Effector memory CD4-positive, alpha-beta T cell (primary cell): ENCODE measurements around the gene PLAGL1.

Experiments
- DNase-seq, 3 donors: peaks; one replicate each; pipeline ENCODE4 v3.0.0-alpha.2; 2020
- H3K27ac ChIP-seq: 2 replicates; pipeline ENCODE4 v1.7.0; 2013; ENCODE audit warnings: mild to moderate bottlenecking, low read length, moderate library complexity; ENCODE audit not compliant: insufficient read depth, poor library complexity, severe bottlenecking
- H3K27me3 ChIP-seq: replicated peaks from 2 replicates; pipeline ENCODE4 v1.7.0; 2013; ENCODE audit warnings: mild to moderate bottlenecking, low read length; ENCODE audit not compliant: insufficient read depth, control insufficient read depth, poor library complexity, severe bottlenecking
- H3K36me3 ChIP-seq: 2 replicates; pipeline ENCODE4 v1.7.0; 2013; ENCODE audit warnings: mild to moderate bottlenecking, low read length, moderate library complexity; ENCODE audit not compliant: control insufficient read depth, insufficient read depth
- H3K4me1 ChIP-seq: 2 replicates; pipeline ENCODE4 v1.7.0; 2013; ENCODE audit warnings: low read length, mild to moderate bottlenecking; ENCODE audit not compliant: control insufficient read depth, insufficient read depth, poor library complexity, severe bottlenecking
- H3K4me3 ChIP-seq: 2 replicates; pipeline ENCODE4 v1.7.0; 2013; ENCODE audit warnings: low read length, low read depth, mild to moderate bottlenecking; ENCODE audit not compliant: insufficient read depth, poor library complexity, severe bottlenecking
- H3K9me3 ChIP-seq: 2 replicates; pipeline ENCODE4 v1.7.0; 2013; ENCODE audit warnings: mild to moderate bottlenecking, low read length, moderate library complexity; ENCODE audit not compliant: control insufficient read depth

The PLAGL1 gene

DNA sequence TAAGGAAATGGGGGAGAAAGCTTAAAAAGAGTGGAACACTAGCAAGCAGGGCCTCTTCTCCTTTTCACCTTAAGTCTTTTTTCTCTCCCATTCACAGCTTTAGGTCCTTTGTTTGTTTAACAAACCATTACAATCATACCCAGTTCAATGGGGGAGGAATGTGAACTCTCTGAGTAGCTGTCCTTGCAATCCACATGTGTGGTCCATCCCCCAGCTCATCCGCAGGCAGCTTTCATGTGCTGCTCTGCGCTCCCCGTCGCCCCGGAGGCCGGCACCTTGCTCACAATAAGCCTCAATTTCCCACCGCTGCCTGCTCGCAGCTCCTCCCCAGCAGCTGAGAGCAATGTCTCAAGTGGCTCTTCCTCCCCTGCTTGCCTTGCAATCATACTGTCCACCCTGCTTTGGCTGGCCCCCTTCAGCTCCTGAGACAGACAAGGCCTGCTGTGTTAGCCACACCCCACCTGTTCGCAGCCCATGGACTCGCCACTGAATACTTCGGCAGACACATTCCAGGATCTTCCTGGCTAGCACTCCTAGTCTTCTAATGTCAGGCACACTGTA, 49.1 kb downstream of the PLAGL1 start:
- Histone ChIP-seq H3K4me1 (no peaks in the 10 kb centered on the region), H3K9me3 (no peaks in the 10 kb centered on the region), H3K27ac (no peak overlapping the region), H3K4me3 (no peak overlapping the region), H3K36me3 (no peaks in the 10 kb centered on the region), H3K27me3 (no peaks in the 10 kb centered on the region)
- DNase-seq = no peak

DNA sequence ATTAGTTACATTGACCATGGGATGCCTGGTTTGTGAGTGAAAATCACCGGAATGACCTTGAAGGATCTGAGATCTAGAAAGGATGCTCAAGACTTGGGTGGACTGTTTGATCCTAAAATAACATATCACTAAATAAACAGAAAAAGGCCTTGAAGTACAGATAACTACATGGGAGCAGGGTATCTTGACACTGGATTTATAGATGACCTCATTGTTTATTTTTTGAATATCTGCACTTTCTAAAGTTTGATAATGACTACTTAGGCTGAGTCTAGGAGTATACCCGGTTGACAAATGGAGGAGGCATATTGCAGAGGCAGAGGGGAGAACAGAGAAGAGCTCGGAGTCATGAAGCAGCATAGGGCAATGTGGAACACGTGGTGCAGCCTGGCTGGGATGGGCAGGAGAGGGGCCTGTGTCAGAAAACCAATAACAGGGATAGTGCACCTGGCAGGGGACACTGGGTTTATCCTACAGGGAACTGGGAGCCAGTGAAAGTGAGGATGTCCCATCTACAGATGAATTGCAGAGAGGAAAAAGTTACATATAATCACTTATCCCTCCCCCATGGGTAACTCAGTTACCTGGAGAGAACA, 50.3 kb downstream of the PLAGL1 start:
- Histone ChIP-seq H3K4me3 (no peak overlapping the region), H3K27ac (no peak overlapping the region), H3K4me1 (no peaks in the 10 kb centered on the region), H3K36me3 (no peaks in the 10 kb centered on the region), H3K9me3 (no peaks in the 10 kb centered on the region), H3K27me3 (no peaks in the 10 kb centered on the region)
- DNase-seq = no peak

- Histone ChIP-seq H3K4me3 (no peak overlapping the region), H3K9me3 (no peaks in the 10 kb centered on the region), H3K27ac (no peak overlapping the region), H3K4me1 (no peaks in the 10 kb centered on the region), H3K27me3 (no peaks in the 10 kb centered on the region), H3K36me3 (no peaks in the 10 kb centered on the region)
- DNase-seq = no peak
Observed at GRCh38 chr6:143955971-143956370, 52.1 kb downstream of the PLAGL1 start.

- Histone ChIP-seq H3K4me1 (no peaks in the 10 kb centered on the region), H3K9me3 (no peaks in the 10 kb centered on the region), H3K4me3 (no peak overlapping the region), H3K36me3 (no peaks in the 10 kb centered on the region), H3K27me3 (no peaks in the 10 kb centered on the region), H3K27ac (no peak overlapping the region)
- DNase-seq = no peak
Observed at GRCh38 chr6:143953922-143954321, 54.1 kb downstream of the PLAGL1 start.

- Histone ChIP-seq H3K36me3 (no peaks in the 10 kb centered on the region), H3K27me3 (no peaks in the 10 kb centered on the region), H3K9me3 (no peaks in the 10 kb centered on the region), H3K4me1 (no peaks in the 10 kb centered on the region), H3K4me3 (no peak overlapping the region), H3K27ac (no peak overlapping the region)
- no peak for DNase-seq
Observed at GRCh38 chr6:143952947-143953701, 54.9 kb downstream of the PLAGL1 start.

DNA sequence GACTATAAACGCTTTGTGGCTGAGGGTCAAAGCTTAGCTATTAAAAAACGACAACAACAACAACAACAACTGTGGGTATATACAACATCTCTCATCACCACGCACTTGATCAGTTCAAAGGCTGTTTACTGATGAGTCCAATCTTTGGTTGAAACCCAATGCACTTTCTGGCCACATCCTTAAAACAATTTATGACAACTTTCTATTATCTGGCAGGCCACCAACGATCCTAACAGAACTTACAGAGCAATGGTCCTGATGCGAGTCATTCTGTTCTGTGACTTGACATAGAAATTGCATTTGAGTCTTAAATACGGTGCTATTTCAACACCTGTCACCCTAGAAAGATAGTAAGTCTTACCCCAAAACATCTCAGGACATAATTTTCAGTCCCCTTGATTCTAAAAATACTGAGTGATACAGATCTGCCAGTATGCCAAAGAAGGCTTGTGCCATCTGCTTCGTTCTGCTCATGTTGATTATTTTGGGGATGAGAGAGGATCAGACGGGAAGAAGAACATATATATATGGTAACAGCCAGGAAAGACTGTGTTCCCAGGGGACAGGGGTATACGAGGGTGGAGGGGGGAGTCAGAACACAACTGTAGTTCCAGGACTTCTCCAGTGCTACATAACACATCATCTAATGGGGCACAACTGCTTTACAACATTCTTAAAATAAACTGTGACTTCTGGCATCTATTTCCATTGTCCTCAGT, 55.8 kb downstream of the PLAGL1 start:
- Histone ChIP-seq H3K4me1 (no peaks in the 10 kb centered on the region), H3K27ac (no peak overlapping the region), H3K4me3 (no peak overlapping the region), H3K27me3 (no peaks in the 10 kb centered on the region), H3K9me3 (no peaks in the 10 kb centered on the region), H3K36me3 (no peaks in the 10 kb centered on the region)
- DNase-seq = no peak

DNA sequence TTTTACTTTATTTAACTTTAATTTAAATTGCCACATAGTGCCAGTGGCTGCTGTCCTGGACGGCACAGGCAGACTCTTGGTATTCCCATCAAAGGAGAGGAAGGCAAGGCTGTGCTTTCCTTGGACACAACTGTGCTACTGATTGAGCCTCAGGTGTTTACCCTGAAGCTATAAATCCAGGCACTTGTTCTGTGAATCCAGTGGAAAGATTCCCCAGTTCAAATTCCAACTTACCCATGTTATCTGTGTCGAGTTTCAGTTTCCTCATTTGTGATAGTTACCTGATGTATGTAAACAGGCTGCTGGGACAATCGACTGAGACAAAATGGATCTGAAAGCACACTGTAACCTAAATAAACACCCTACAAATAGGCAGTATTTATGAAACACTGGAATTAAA, 57.2 kb downstream of the PLAGL1 start:
- no peaks in the 10 kb centered on the region for H3K4me1 ChIP-seq
- H3K27ac ChIP-seq = no peak overlapping the region
- DNase-seq = no peak
- H3K27me3 ChIP-seq = no peaks in the 10 kb centered on the region
- no peaks in the 10 kb centered on the region for H3K36me3 ChIP-seq
- no peak overlapping the region for H3K4me3 ChIP-seq
- H3K9me3 ChIP-seq = no peaks in the 10 kb centered on the region

DNA sequence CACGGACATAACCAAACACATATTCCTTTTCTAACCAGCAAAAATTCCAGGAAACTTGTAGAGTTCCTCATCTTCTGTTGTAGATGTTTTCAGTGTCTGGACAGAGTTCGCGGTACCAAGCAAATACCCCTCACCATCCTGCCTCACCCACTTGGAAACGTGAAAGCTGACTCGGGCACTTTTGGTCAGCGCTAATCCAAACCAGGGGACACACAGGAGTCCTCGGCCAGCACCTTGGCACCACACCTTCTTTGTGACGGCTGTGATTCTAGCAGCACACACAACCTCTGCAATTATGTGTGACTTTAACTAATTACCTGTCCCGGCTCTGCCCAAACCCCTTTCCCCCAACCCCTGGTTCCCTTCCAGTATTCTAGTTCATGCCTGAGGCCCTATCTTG, 58.1 kb downstream of the PLAGL1 start:
- Histone ChIP-seq H3K9me3 (no peaks in the 10 kb centered on the region), H3K4me3 (no peak overlapping the region), H3K4me1 (no peaks in the 10 kb centered on the region), H3K27ac (no peak overlapping the region), H3K27me3 (no peaks in the 10 kb centered on the region), H3K36me3 (no peaks in the 10 kb centered on the region)
- DNase-seq = no peak

GRCh38 chr6:143949535-143949934, 58.5 kb downstream of the PLAGL1 start:
- Histone ChIP-seq H3K9me3 (no peaks in the 10 kb centered on the region), H3K36me3 (no peaks in the 10 kb centered on the region), H3K27ac (no peak overlapping the region), H3K27me3 (no peaks in the 10 kb centered on the region), H3K4me3 (no peak overlapping the region), H3K4me1 (no peaks in the 10 kb centered on the region)
- no peak for DNase-seq

DNA sequence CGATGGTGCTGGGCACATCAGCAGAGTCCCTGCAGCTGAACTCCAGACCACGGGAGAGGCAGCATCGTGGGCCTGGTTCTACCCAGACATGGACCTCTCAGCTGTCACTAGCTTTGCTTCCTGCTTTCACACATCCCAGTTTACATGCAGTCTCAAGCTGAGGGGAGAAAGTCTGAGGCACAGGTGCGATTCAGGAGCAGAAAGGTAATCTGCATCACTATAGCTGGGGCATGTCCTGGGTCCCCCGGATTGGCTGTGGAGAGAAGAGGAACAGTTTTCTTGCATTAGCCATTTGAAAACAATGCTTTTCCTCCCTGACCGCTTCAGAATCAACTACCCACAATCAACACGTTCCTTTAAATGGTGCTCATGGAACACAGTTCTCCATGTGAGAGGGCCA, 59.9 kb downstream of the PLAGL1 start:
- H3K4me1 ChIP-seq = no peaks in the 10 kb centered on the region
- H3K27ac ChIP-seq = no peak overlapping the region
- H3K9me3 ChIP-seq = no peaks in the 10 kb centered on the region
- DNase-seq = no peak
- no peaks in the 10 kb centered on the region for H3K36me3 ChIP-seq
- no peaks in the 10 kb centered on the region for H3K27me3 ChIP-seq
- no peak overlapping the region for H3K4me3 ChIP-seq
